ENCODE results near the gene E4F1. TPM values are rescaled to one million over a fixed set of nuclear protein-coding genes. Genes with fewer than 3 reads are reported as not detected.

Gene E4F1
- total RNA-seq (10 to 100 TPM; 17.3 to 21.5 TPM), polyA plus RNA-seq (10 to 100 TPM; 12.9 to 75.7 TPM)
- long read RNA-seq, donor 1, transcript E4F1-201 (14 exons, 2,573 nt) = major isoform, 69 of 132 reads
- long read RNA-seq, donor 1, partial matches to known transcripts = 23 of 132 reads
- long read RNA-seq, donor 1, other reads (novel, unspliced or antisense) = 40 of 132 reads
- long read RNA-seq, donor 2, transcript E4F1-201 (14 exons, 2,573 nt) = major isoform, 15 of 32 reads
- long read RNA-seq, donor 2, partial matches to known transcripts = 10 of 32 reads
- long read RNA-seq, donor 2, other reads (novel, unspliced or antisense) = 7 of 32 reads

GRCh38 chr16:2223221-2223941 lies at the start of gene E4F1:
Gene E4F1, plus strand, starts transcription at chr16:2223591. Its CDS starts 23 bp downstream, at chr16:2223614.
- WGBS, 2 donors = 0% methylated on average over 74 to 82 of the region's 82 CpGs
- no peaks in the 10 kb centered on the region for H3K27me3 ChIP-seq (ENCODE audit: control insufficient read depth in 1 of 2, insufficient read depth in 2 of 2, low read length in 1 of 2)
- no peaks in the 10 kb centered on the region for H3K4me1 ChIP-seq (ENCODE audit: control insufficient read depth in 1 of 2, insufficient read depth in 2 of 2, low read length in 2 of 2)
- peak; percentile 99 for ATAC-seq (ENCODE audit: low FRiP score)
- no peaks in the 10 kb centered on the region for H3K36me3 ChIP-seq (ENCODE audit: control insufficient read depth in 1 of 2, insufficient read depth in 2 of 2, low read length in 1 of 2)
- H3K9me3 ChIP-seq (ENCODE audit: control insufficient read depth, low read length) = no peaks in the 10 kb centered on the region
- no peak within 1 kb of the TSS for H3K27ac ChIP-seq (ENCODE audit: low read depth in 1 of 2, low read length in 2 of 2)
- peak within 1 kb of the TSS; percentile 43 to 82 for H3K4me3 ChIP-seq (ENCODE audit: low read length in 2 of 2)
- peak; percentile 100 for DNase-seq
- intact Hi-C loops (cut with DNase I) = loop anchor here in 1 of 2 donors (1.0 to 2.0 kb wide), 3 partner anchors 9 to 68 kb away; partner anchors contain the start of genes ECI1, PGP and TRAF7

- intact Hi-C loops (cut with DNase I) = no loop called here
- ATAC-seq (ENCODE audit: low FRiP score) (no peak), DNase-seq (no peak)
- no peaks in the 10 kb centered on the region for H3K9me3 ChIP-seq (ENCODE audit: control insufficient read depth, low read length)
- H3K27me3 ChIP-seq (ENCODE audit: control insufficient read depth in 1 of 2, insufficient read depth in 2 of 2, low read length in 1 of 2) = no peaks in the 10 kb centered on the region
- H3K4me1 ChIP-seq (ENCODE audit: control insufficient read depth in 1 of 2, insufficient read depth in 2 of 2, low read length in 2 of 2) = no peaks in the 10 kb centered on the region
- peaks cover 0 to 12% of the 10 kb centered on the region in 2 donors for H3K36me3 ChIP-seq (ENCODE audit: control insufficient read depth in 1 of 2, insufficient read depth in 2 of 2, low read length in 1 of 2)
- WGBS, 2 donors = 85 to 93% methylated on average over 3 to 4 of the region's 4 CpGs
- H3K27ac ChIP-seq (ENCODE audit: low read depth in 1 of 2, low read length in 2 of 2) = no peak overlapping the region
- H3K4me3 ChIP-seq (ENCODE audit: low read length in 2 of 2) = no peak overlapping the region
Measured at GRCh38 chr16:2173916-2174315, 49.5 kb upstream of the E4F1 start.

GRCh38 chr16:2174396-2175131 lies 48.8 kb upstream of the E4F1 start:
- 88 to 89% methylated on average over 21 of the region's 21 CpGs for WGBS, 2 donors

GRCh38 chr16:2175454-2175853 lies 47.9 kb upstream of the E4F1 start:
- 91 to 92% methylated on average over 10 of the region's 10 CpGs for WGBS, 2 donors
- H3K27me3 ChIP-seq (ENCODE audit: control insufficient read depth in 1 of 2, insufficient read depth in 2 of 2, low read length in 1 of 2) = no peaks in the 10 kb centered on the region
- peaks cover 0 to 12% of the 10 kb centered on the region in 2 donors for H3K36me3 ChIP-seq (ENCODE audit: control insufficient read depth in 1 of 2, insufficient read depth in 2 of 2, low read length in 1 of 2)
- intact Hi-C loops (cut with DNase I) = no loop called here
- ATAC-seq (ENCODE audit: low FRiP score) (no peak), DNase-seq (no peak)
- no peak overlapping the region for H3K27ac ChIP-seq (ENCODE audit: low read depth in 1 of 2, low read length in 2 of 2)
- H3K4me3 ChIP-seq (ENCODE audit: low read length in 2 of 2) = no peak overlapping the region
- H3K4me1 ChIP-seq (ENCODE audit: control insufficient read depth in 1 of 2, insufficient read depth in 2 of 2, low read length in 2 of 2) = no peaks in the 10 kb centered on the region
- no peaks in the 10 kb centered on the region for H3K9me3 ChIP-seq (ENCODE audit: control insufficient read depth, low read length)

More at GRCh38 chr16:2174396-2175131, 48.8 kb upstream of the E4F1 start:
- no peaks in the 10 kb centered on the region for H3K9me3 ChIP-seq (ENCODE audit: control insufficient read depth, low read length)
- no peak for DNase-seq
- no peak overlapping the region for H3K27ac ChIP-seq (ENCODE audit: low read depth in 1 of 2, low read length in 2 of 2)
- intact Hi-C loops (cut with DNase I) = no loop called here
- H3K27me3 ChIP-seq (ENCODE audit: control insufficient read depth in 1 of 2, insufficient read depth in 2 of 2, low read length in 1 of 2) = no peaks in the 10 kb centered on the region
- H3K36me3 ChIP-seq (ENCODE audit: control insufficient read depth in 1 of 2, insufficient read depth in 2 of 2, low read length in 1 of 2) = peaks cover 0 to 12% of the 10 kb centered on the region in 2 donors
- no peaks in the 10 kb centered on the region for H3K4me1 ChIP-seq (ENCODE audit: control insufficient read depth in 1 of 2, insufficient read depth in 2 of 2, low read length in 2 of 2)
- ATAC-seq (ENCODE audit: low FRiP score) = no peak
- no peak overlapping the region for H3K4me3 ChIP-seq (ENCODE audit: low read length in 2 of 2)

- Histone ChIP-seq H3K9me3 (ENCODE audit: control insufficient read depth, low read length) (no peaks in the 10 kb centered on the region), H3K27ac (ENCODE audit: low read depth in 1 of 2, low read length in 2 of 2) (no peak overlapping the region), H3K4me1 (ENCODE audit: control insufficient read depth in 1 of 2, insufficient read depth in 2 of 2, low read length in 2 of 2) (no peaks in the 10 kb centered on the region), H3K27me3 (ENCODE audit: control insufficient read depth in 1 of 2, insufficient read depth in 2 of 2, low read length in 1 of 2) (no peaks in the 10 kb centered on the region), H3K4me3 (ENCODE audit: low read length in 2 of 2) (no peak overlapping the region), H3K36me3 (ENCODE audit: control insufficient read depth in 1 of 2, insufficient read depth in 2 of 2, low read length in 1 of 2) (peaks cover 0 to 12% of the 10 kb centered on the region in 2 donors)
- DNase-seq (no peak), ATAC-seq (ENCODE audit: low FRiP score) (no peak)
- intact Hi-C loops (cut with DNase I) = no loop called here
- 94 to 95% methylated on average over 23 of the region's 23 CpGs for WGBS, 2 donors
Measured at GRCh38 chr16:2176047-2176446, 47.3 kb upstream of the E4F1 start.

- Histone ChIP-seq H3K27me3 (ENCODE audit: control insufficient read depth in 1 of 2, insufficient read depth in 2 of 2, low read length in 1 of 2) (no peaks in the 10 kb centered on the region), H3K4me3 (ENCODE audit: low read length in 2 of 2) (no peak overlapping the region), H3K4me1 (ENCODE audit: control insufficient read depth in 1 of 2, insufficient read depth in 2 of 2, low read length in 2 of 2) (no peaks in the 10 kb centered on the region), H3K27ac (ENCODE audit: low read depth in 1 of 2, low read length in 2 of 2) (no peak overlapping the region), H3K36me3 (ENCODE audit: control insufficient read depth in 1 of 2, insufficient read depth in 2 of 2, low read length in 1 of 2) (peaks cover 0 to 12% of the 10 kb centered on the region in 2 donors), H3K9me3 (ENCODE audit: control insufficient read depth, low read length) (no peaks in the 10 kb centered on the region)
- no peak for DNase-seq
- WGBS, 2 donors = 90 to 91% methylated on average over 18 of the region's 18 CpGs
- intact Hi-C loops (cut with DNase I) = no loop called here
- no peak for ATAC-seq (ENCODE audit: low FRiP score)
Measured at GRCh38 chr16:2177101-2177500, 46.3 kb upstream of the E4F1 start.

GRCh38 chr16:2177561-2177960 lies 45.8 kb upstream of the E4F1 start:
- DNase-seq (no peak), ATAC-seq (ENCODE audit: low FRiP score) (no peak)
- H3K27ac ChIP-seq (ENCODE audit: low read depth in 1 of 2, low read length in 2 of 2) = no peak overlapping the region
- H3K36me3 ChIP-seq (ENCODE audit: control insufficient read depth in 1 of 2, insufficient read depth in 2 of 2, low read length in 1 of 2) = peaks cover 0 to 12% of the 10 kb centered on the region in 2 donors
- WGBS, 2 donors = 92 to 96% methylated on average over 20 of the region's 20 CpGs
- no peaks in the 10 kb centered on the region for H3K9me3 ChIP-seq (ENCODE audit: control insufficient read depth, low read length)
- H3K27me3 ChIP-seq (ENCODE audit: control insufficient read depth in 1 of 2, insufficient read depth in 2 of 2, low read length in 1 of 2) = no peaks in the 10 kb centered on the region
- no peak overlapping the region for H3K4me3 ChIP-seq (ENCODE audit: low read length in 2 of 2)
- intact Hi-C loops (cut with DNase I) = no loop called here
- H3K4me1 ChIP-seq (ENCODE audit: control insufficient read depth in 1 of 2, insufficient read depth in 2 of 2, low read length in 2 of 2) = no peaks in the 10 kb centered on the region

- WGBS, 2 donors = 32 to 38% methylated on average over 33 to 106 of the region's 106 CpGs
- ATAC-seq (ENCODE audit: low FRiP score) (no peak), DNase-seq (no peak)
- Histone ChIP-seq H3K4me1 (ENCODE audit: control insufficient read depth in 1 of 2, insufficient read depth in 2 of 2, low read length in 2 of 2) (no peaks in the 10 kb centered on the region), H3K4me3 (ENCODE audit: low read length in 2 of 2) (no peak overlapping the region), H3K36me3 (ENCODE audit: control insufficient read depth in 1 of 2, insufficient read depth in 2 of 2, low read length in 1 of 2) (peaks cover 0 to 10% of the 10 kb centered on the region in 2 donors), H3K9me3 (ENCODE audit: control insufficient read depth, low read length) (no peaks in the 10 kb centered on the region), H3K27ac (ENCODE audit: low read depth in 1 of 2, low read length in 2 of 2) (no peak overlapping the region), H3K27me3 (ENCODE audit: control insufficient read depth in 1 of 2, insufficient read depth in 2 of 2, low read length in 1 of 2) (no peaks in the 10 kb centered on the region)
- intact Hi-C loops (cut with DNase I) = no loop called here
Measured at GRCh38 chr16:2178321-2179106, 44.9 kb upstream of the E4F1 start.

Data from aorta (tissue), 5 donors.